ENCODE measurements around the gene PNPLA2. TPM values are rescaled to one million over a fixed set of nuclear protein-coding genes. Genes with fewer than 3 reads are reported as not detected.

The PNPLA2 gene
- total RNA-seq, 1 experiment from 2014 or later = 40.2 TPM

DNA sequence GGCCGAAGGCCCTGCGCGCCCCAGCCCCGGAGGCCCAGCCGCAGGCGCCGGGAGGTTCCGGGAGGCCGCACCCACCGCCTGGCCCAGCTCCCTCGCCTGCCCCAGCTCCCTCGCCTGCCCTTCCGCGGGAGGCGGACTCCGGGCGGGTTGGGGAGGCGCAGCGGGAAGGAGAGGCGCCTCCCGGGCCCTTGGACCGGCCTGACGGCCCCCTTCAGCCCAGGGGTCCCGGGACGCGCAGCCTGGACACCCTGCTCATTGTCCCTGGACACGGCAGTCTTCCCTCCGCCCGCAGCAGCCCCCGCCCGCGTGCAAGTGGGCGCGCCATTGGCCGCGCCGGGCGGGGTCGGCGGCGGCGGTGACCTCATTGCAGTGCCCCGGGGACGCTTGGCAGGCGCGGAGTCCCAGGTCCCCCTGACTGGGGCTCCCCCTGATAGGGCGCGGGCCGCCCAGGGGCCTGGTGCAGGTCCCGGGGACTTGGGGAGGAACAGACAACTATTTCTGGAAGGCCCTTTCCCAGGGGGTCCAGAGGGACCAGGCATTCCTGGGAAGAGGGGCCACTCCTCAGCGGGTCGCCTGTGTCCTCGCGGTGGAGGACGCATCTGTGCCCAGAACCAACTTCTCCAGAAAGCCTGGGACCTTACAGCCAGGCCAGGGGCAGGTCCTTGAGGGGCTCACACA, 14.5 kb downstream of the PNPLA2 start:
- intact Hi-C loops (cut with micrococcal nuclease) = no loop called here
- Histone ChIP-seq H3K79me2 (ENCODE audit: low read length) (peaks cover 56% of the 10 kb centered on the region), H3K4me2 (ENCODE audit: low read length) (peak overlapping the region; percentile 99), H3F3A (ENCODE audit: low read length, unreplicated experiment) (no peaks in the 10 kb centered on the region), H3K4me1 (ENCODE audit: insufficient read depth, low read length) (peaks cover 24% of the 10 kb centered on the region), H2AFZ (ENCODE audit: low read length) (no peak overlapping the region), H3K9me3 (ENCODE audit: low read length) (no peaks in the 10 kb centered on the region), H3K27ac (ENCODE audit: low read length) (peak overlapping the region; percentile 91), H3K4me3 (ENCODE audit: low read length) (peak overlapping the region; percentile 73), H3K9ac (ENCODE audit: low read length) (peak overlapping the region; percentile 94), H4K20me1 (ENCODE audit: low read length) (peaks cover 5% of the 10 kb centered on the region), H3K9me2 (replicated peaks; ENCODE audit: low read length) (no peaks in the 10 kb centered on the region), H3K27me3 (ENCODE audit: low read length) (no peaks in the 10 kb centered on the region), H3K36me3 (ENCODE audit: low read depth, low read length) (peaks cover 22% of the 10 kb centered on the region)
- ATAC-seq (peak; percentile 4), DNase-seq (no peak)
- TF ChIP-seq, protein P1, sequence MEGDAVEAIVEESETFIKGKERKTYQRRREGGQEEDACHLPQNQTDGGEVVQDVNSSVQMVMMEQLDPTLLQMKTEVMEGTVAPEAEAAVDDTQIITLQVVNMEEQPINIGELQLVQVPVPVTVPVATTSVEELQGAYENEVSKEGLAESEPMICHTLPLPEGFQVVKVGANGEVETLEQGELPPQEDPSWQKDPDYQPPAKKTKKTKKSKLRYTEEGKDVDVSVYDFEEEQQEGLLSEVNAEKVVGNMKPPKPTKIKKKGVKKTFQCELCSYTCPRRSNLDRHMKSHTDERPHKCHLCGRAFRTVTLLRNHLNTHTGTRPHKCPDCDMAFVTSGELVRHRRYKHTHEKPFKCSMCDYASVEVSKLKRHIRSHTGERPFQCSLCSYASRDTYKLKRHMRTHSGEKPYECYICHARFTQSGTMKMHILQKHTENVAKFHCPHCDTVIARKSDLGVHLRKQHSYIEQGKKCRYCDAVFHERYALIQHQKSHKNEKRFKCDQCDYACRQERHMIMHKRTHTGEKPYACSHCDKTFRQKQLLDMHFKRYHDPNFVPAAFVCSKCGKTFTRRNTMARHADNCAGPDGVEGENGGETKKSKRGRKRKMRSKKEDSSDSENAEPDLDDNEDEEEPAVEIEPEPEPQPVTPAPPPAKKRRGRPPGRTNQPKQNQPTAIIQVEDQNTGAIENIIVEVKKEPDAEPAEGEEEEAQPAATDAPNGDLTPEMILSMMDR (conservative IDR thresholded peaks at IDR 0.05; ENCODE audit: low read depth, low read length) = no peak
- POLR2A ChIA-PET (ENCODE audit: unreplicated experiment) = interaction anchor here (0.6 to 2.1 kb wide), 5 partner anchors 10 to 45 kb away, joined by 3 to 16 read pairs (median 9); partner anchors contain the start of genes PNPLA2 and TSPAN4
- CTCF ChIA-PET = interaction anchor here (1.3 kb wide), 1 partner anchor 14 kb away, joined by 18 read pairs; the partner anchor contains the start of gene PNPLA2
- no TSS peak for BruUV-seq (replicated peaks)

DNA sequence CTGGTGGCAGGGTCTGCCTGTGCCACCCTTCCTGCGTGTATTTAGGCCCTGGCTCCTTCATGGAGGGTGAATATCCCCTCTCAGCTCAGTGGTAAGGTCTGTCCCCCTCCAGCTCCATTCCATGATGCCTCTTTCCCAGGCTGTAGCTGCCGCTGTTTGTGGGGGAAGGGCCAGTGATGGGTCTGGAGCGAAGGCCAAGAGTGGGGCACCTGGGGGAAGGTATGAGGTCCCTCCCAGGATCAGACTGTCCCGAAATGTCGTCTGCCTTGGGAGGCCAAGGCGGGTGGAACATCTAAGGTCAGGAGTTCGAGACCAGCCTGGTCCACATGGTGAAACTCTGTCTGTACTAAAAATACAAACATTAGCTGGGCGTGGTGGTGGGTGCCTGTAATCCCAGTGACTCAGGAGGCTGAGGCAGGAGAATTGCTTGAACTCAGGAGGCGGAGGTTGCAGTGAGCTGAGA, 15.2 kb downstream of the PNPLA2 start:
- Histone ChIP-seq H3K4me3 (ENCODE audit: low read length) (peak overlapping the region; percentile 73), H3K79me2 (ENCODE audit: low read length) (peaks cover 56% of the 10 kb centered on the region), H3K9me2 (replicated peaks; ENCODE audit: low read length) (no peaks in the 10 kb centered on the region), H3K4me2 (ENCODE audit: low read length) (peak overlapping the region; percentile 99), H3K9ac (ENCODE audit: low read length) (peak overlapping the region; percentile 94), H3K27me3 (ENCODE audit: low read length) (no peaks in the 10 kb centered on the region), H4K20me1 (ENCODE audit: low read length) (peaks cover 8% of the 10 kb centered on the region), H3K9me3 (ENCODE audit: low read length) (no peaks in the 10 kb centered on the region), H3F3A (ENCODE audit: low read length, unreplicated experiment) (peaks cover 1% of the 10 kb centered on the region), H3K36me3 (ENCODE audit: low read depth, low read length) (peaks cover 27% of the 10 kb centered on the region), H2AFZ (ENCODE audit: low read length) (no peak overlapping the region), H3K27ac (ENCODE audit: low read length) (peak overlapping the region; percentile 91), H3K4me1 (ENCODE audit: insufficient read depth, low read length) (peaks cover 24% of the 10 kb centered on the region)
- ChIA-PET CTCF (no interaction called here), POLR2A (ENCODE audit: unreplicated experiment) (interaction anchor here (0.6 to 2.1 kb wide), 3 partner anchors 10 to 58 kb away, joined by 12 to 16 read pairs (median 14); partner anchors contain the start of genes PNPLA2 and TSPAN4)
- ATAC-seq (no peak), DNase-seq (peak; percentile 18)
- no TSS peak for BruUV-seq (replicated peaks)
- TF ChIP-seq EZH2phosphoT487 (IDR thresholded peaks at IDR 0.05; ENCODE audit: borderline replicate concordance, low read length) = no peak
- TF ChIP-seq, protein P1 (conservative IDR thresholded peaks at IDR 0.05; ENCODE audit: low read depth, low read length) = no peak
- intact Hi-C loops (cut with micrococcal nuclease) = no loop called here

Data from PC-3 (cell line).